Right lobe of liver (tissue), 6 donors: ENCODE measurements around the gene FGFR2. TPM values are rescaled to one million over a fixed set of nuclear protein-coding genes. Genes with fewer than 3 reads are reported as not detected.

ENCODE experiments used
- ATAC-seq, 4 donors: fragments of 200-7000 bp; cut with Tn5 transposase; one replicate each; pipeline ENCODE4 v1.9.1; 2020; ENCODE audit warnings: mild to moderate bottlenecking in 4 of 4, moderate library complexity in 4 of 4
- DNase-seq, 3 donors: peaks; one replicate each; pipeline ENCODE4 v3.0.0-alpha.2; 2020
- H3K27ac ChIP-seq, 3 donors: fragments of 200-600 bp; one replicate each; pipeline ENCODE4 v1.8.0; 2022
- H3K27me3 ChIP-seq, 2 donors: fragments of 200-600 bp; one replicate each; pipeline ENCODE4 v1.8.0; 2022
- H3K36me3 ChIP-seq, 4 donors: fragments of 200-600 bp; sonication (generic) in 1 of 4; one replicate each; pipeline versions ENCODE4 v1.5.1 to v1.8.0; 2017 to 2022; ENCODE audit warnings: control low read depth in 1 of 4
- H3K4me1 ChIP-seq, 4 donors: fragments of 200-600 bp; sonication (generic) in 1 of 4; one replicate each; pipeline versions ENCODE4 v1.5.1 to v1.8.0; 2017 to 2022; ENCODE audit warnings: control low read depth in 1 of 4
- H3K4me3 ChIP-seq, 3 donors: fragments of 200-600 bp; one replicate each; pipeline ENCODE4 v1.8.0; 2022
- H3K9me3 ChIP-seq, 4 donors: fragments of 200-600 bp; sonication (generic) in 1 of 4; one replicate each; pipeline versions ENCODE4 v1.5.1 to v1.8.0; 2017 to 2022; ENCODE audit warnings: control low read depth in 1 of 4
- CTCF ChIP-seq, 4 donors: fragments of 200-600 bp in 3 of 4; fragments of 450-650 bp in 1 of 4; IDR thresholded peaks; one replicate each; pipeline versions ENCODE4 v1.5.1 to v1.8.0; 2016 to 2022; ENCODE audit warnings: antibody characterized with exemption in 4 of 4, mild to moderate bottlenecking in 2 of 4
- POLR2A ChIP-seq: fragments of 450-650 bp; IDR thresholded peaks from one replicate; pipeline ENCODE4 v1.6.1; 2017; ENCODE audit warnings: antibody characterized with exemption, mild to moderate bottlenecking
- WGBS: methylation state at CpG from one replicate; pipeline ENCODE4 v1.1.6; 2018; ENCODE audit warnings: low coverage, low lambda C conversion rate; ENCODE audit not compliant: insufficient coverage; ENCODE audit errors: missing lambda C conversion rate; 5-methylcytosine and 5-hydroxymethylcytosine counted together
- intact Hi-C, 2 donors: fragments of 100-400 bp; cut with DNase I; formaldehyde crosslinking; loops; one replicate each; pipeline versions ENCODE4 v1.11.2 to v1.14.1; 2022
- total RNA-seq, 6 experiments: library from RNA; depleted of rRNA in 2 of 6; stranded (reverse); fragments of >200 nt in 2 of 6; fragmentation: NEBNext Ultra II Directional in 3 of 6; extraction: Animal tissue kit (Norgen Biotek cat#: 25700) in 3 of 6; gene quantifications; one replicate each; pipeline versions ENCODE4 v1.1.0 to v1.2.4, GENCODE V29; 2016 to 2023
- donor health status: DM: no; HTN: yes; CAD: no.
- donor health status: DM: no; HTN: no; CAD: no.
- donor health status: DM: no; HTN: no; CAD: no.
- donor health status: DM: no; HTN: yes; CAD: no.
- donor health status: DM: no; HTN: yes; CAD: no.

FGFR2 gene
- total RNA-seq, 6 experiments from 2014 or later: 14.4 to 33.7 (median 23.0) TPM

- Histone ChIP-seq H3K4me3 (no peak overlapping the region), H3K27ac (no peak overlapping the region), H3K9me3 (no peaks in the 10 kb centered on the region), H3K36me3 (no peaks in the 10 kb centered on the region), H3K4me1 (no peaks in the 10 kb centered on the region), H3K27me3 (no peaks in the 10 kb centered on the region)
- ATAC-seq (no peak), DNase-seq (no peak)
- intact Hi-C loops: no loop called here
- TF ChIP-seq CTCF (IDR thresholded peaks at IDR 0.05) (no peak), POLR2A (no peak)
- WGBS: 67% methylated on average over 5 of the region's 5 CpGs
Measured at GRCh38 chr10:121436630-121437341, 161.5 kb downstream of the FGFR2 start.

GRCh38 chr10:121436281-121436629, 162.0 kb downstream of the FGFR2 start:
- WGBS: 77% methylated on average over 5 of the region's 5 CpGs
- Histone ChIP-seq H3K9me3 (no peaks in the 10 kb centered on the region), H3K4me3 (no peak overlapping the region), H3K27me3 (no peaks in the 10 kb centered on the region), H3K36me3 (no peaks in the 10 kb centered on the region), H3K4me1 (no peaks in the 10 kb centered on the region), H3K27ac (no peak overlapping the region)
- TF ChIP-seq POLR2A (no peak), CTCF (IDR thresholded peaks at IDR 0.05) (no peak)
- ATAC-seq (no peak), DNase-seq (no peak)
- intact Hi-C loops: no loop called here

GRCh38 chr10:121435099-121435875, 163.0 kb downstream of the FGFR2 start:
- Histone ChIP-seq H3K27ac (no peak overlapping the region), H3K4me1 (no peaks in the 10 kb centered on the region), H3K36me3 (no peaks in the 10 kb centered on the region), H3K27me3 (no peaks in the 10 kb centered on the region), H3K9me3 (no peaks in the 10 kb centered on the region), H3K4me3 (no peak overlapping the region)
- no peak for DNase-seq
- ATAC-seq: no peak
- no peak for TF ChIP-seq POLR2A
- TF ChIP-seq CTCF (IDR thresholded peaks at IDR 0.05): no peak
- intact Hi-C loops: no loop called here
- 82% methylated on average over 9 of the region's 9 CpGs for WGBS

GRCh38 chr10:121433965-121434364, 164.3 kb downstream of the FGFR2 start:
- WGBS: 80% methylated on average over 1 of the region's 7 CpGs
- no peak for TF ChIP-seq POLR2A
- intact Hi-C loops: no loop called here

GRCh38 chr10:121428867-121429266, 169.4 kb downstream of the FGFR2 start:
- WGBS: 46% methylated on average over 1 of the region's 1 CpG

More at GRCh38 chr10:121433965-121434364, 164.3 kb downstream of the FGFR2 start:
- H3K27ac ChIP-seq: no peak overlapping the region
- H3K4me1 ChIP-seq: no peaks in the 10 kb centered on the region
- DNase-seq (no peak), ATAC-seq (no peak)
- H3K27me3 ChIP-seq: no peaks in the 10 kb centered on the region
- H3K36me3 ChIP-seq: no peaks in the 10 kb centered on the region
- H3K4me3 ChIP-seq: no peak overlapping the region
- H3K9me3 ChIP-seq: no peaks in the 10 kb centered on the region

More at GRCh38 chr10:121428867-121429266, 169.4 kb downstream of the FGFR2 start:
- Histone ChIP-seq H3K27ac (no peak overlapping the region), H3K36me3 (no peaks in the 10 kb centered on the region), H3K4me1 (no peaks in the 10 kb centered on the region), H3K27me3 (no peaks in the 10 kb centered on the region), H3K9me3 (no peaks in the 10 kb centered on the region), H3K4me3 (no peak overlapping the region)
- DNase-seq: no peak
- no peak for ATAC-seq
- TF ChIP-seq POLR2A (no peak), CTCF (IDR thresholded peaks at IDR 0.05) (no peak)
- intact Hi-C loops: no loop called here
